ENCODE measurements around the gene ST6GAL2.

Gene ST6GAL2

DNA sequence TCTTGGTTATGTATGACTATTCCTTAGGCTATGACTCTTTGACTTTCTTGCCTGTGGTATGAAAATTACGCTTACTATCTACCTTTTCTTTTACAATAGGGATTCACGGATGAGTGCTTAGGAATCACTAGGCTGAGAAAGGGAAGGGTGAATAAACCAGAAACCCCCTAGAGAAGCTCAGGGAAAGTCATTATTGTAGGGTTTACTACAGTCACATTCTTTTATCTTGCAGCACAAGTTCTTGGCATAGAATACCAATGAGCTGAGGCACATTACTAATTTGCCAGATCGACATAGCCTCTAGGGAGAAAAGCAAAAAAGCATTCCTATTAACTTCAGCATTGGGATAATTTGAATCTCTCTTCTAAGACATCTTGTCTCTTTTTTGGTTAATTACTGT, 103.3 kb downstream of the ST6GAL2 start:
- no peak overlapping the region for H3K4me3 ChIP-seq (ENCODE audit: low read length)
- no peaks in the 10 kb centered on the region for H3K27me3 ChIP-seq (ENCODE audit: control insufficient read depth, low read length)
- no peak overlapping the region for H3K4me2 ChIP-seq (ENCODE audit: low read length)
- no peaks in the 10 kb centered on the region for H3K9me2 ChIP-seq (replicated peaks; ENCODE audit: control insufficient read depth, low read length)
- TF ChIP-seq, protein P1, sequence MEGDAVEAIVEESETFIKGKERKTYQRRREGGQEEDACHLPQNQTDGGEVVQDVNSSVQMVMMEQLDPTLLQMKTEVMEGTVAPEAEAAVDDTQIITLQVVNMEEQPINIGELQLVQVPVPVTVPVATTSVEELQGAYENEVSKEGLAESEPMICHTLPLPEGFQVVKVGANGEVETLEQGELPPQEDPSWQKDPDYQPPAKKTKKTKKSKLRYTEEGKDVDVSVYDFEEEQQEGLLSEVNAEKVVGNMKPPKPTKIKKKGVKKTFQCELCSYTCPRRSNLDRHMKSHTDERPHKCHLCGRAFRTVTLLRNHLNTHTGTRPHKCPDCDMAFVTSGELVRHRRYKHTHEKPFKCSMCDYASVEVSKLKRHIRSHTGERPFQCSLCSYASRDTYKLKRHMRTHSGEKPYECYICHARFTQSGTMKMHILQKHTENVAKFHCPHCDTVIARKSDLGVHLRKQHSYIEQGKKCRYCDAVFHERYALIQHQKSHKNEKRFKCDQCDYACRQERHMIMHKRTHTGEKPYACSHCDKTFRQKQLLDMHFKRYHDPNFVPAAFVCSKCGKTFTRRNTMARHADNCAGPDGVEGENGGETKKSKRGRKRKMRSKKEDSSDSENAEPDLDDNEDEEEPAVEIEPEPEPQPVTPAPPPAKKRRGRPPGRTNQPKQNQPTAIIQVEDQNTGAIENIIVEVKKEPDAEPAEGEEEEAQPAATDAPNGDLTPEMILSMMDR (IDR thresholded peaks at IDR 0.05; ENCODE audit: low read depth, low read length, poor library complexity, severe bottlenecking) = no peak
- TF ChIP-seq EZH2phosphoT487 (IDR thresholded peaks at IDR 0.05; ENCODE audit: borderline replicate concordance, low read length) = no peak
- no peaks in the 10 kb centered on the region for H3K4me1 ChIP-seq (ENCODE audit: control insufficient read depth, low read length)
- H4K20me1 ChIP-seq (ENCODE audit: control insufficient read depth, insufficient read depth, low read depth, low read length) = no peaks in the 10 kb centered on the region
- H3K9me3 ChIP-seq (ENCODE audit: control insufficient read depth, insufficient read depth, low read length) = no peaks in the 10 kb centered on the region
- H3K79me2 ChIP-seq (ENCODE audit: control insufficient read depth, low read length) = no peaks in the 10 kb centered on the region
- H3K27ac ChIP-seq (ENCODE audit: low read depth, low read length) = no peak overlapping the region
- H3F3A ChIP-seq (ENCODE audit: control insufficient read depth, insufficient read depth) = no peaks in the 10 kb centered on the region
- no peaks in the 10 kb centered on the region for H3K36me3 ChIP-seq (ENCODE audit: control insufficient read depth, low read length)

DNA sequence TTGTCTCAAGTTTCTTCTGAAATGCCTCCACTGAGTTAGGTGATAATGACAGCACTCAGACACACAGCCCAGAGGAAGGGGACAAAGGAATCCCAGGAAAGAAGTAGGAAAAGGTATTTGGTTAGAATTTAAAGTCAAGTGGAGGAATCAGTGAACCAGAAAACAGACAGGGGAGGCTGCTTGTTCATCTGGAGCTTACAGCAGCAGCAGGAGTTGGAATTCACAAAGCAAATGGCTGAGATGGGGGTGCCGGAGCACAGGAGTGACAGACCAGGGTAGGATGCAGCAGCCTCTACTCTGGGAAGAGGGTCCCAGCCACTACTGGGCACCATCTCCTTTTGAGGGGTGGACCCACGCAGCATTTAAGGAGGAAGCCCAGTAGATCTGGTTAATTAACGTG, 104.8 kb downstream of the ST6GAL2 start:
- no peaks in the 10 kb centered on the region for H3K27me3 ChIP-seq (ENCODE audit: control insufficient read depth, low read length)
- H3K9me3 ChIP-seq (ENCODE audit: control insufficient read depth, insufficient read depth, low read length) = no peaks in the 10 kb centered on the region
- H3K79me2 ChIP-seq (ENCODE audit: control insufficient read depth, low read length) = no peaks in the 10 kb centered on the region
- H3K36me3 ChIP-seq (ENCODE audit: control insufficient read depth, low read length) = no peaks in the 10 kb centered on the region
- H3F3A ChIP-seq (ENCODE audit: control insufficient read depth, insufficient read depth) = no peaks in the 10 kb centered on the region
- no peak overlapping the region for H3K4me3 ChIP-seq (ENCODE audit: low read length)
- H4K20me1 ChIP-seq (ENCODE audit: control insufficient read depth, insufficient read depth, low read depth, low read length) = no peaks in the 10 kb centered on the region
- no peak overlapping the region for H3K4me2 ChIP-seq (ENCODE audit: low read length)
- no peaks in the 10 kb centered on the region for H3K4me1 ChIP-seq (ENCODE audit: control insufficient read depth, low read length)
- TF ChIP-seq EZH2phosphoT487 (IDR thresholded peaks at IDR 0.05; ENCODE audit: borderline replicate concordance, low read length) = no peak
- TF ChIP-seq, protein P1 (IDR thresholded peaks at IDR 0.05; ENCODE audit: low read depth, low read length, poor library complexity, severe bottlenecking) = no peak
- H3K27ac ChIP-seq (ENCODE audit: low read depth, low read length) = no peak overlapping the region
- no peaks in the 10 kb centered on the region for H3K9me2 ChIP-seq (replicated peaks; ENCODE audit: control insufficient read depth, low read length)

DNA sequence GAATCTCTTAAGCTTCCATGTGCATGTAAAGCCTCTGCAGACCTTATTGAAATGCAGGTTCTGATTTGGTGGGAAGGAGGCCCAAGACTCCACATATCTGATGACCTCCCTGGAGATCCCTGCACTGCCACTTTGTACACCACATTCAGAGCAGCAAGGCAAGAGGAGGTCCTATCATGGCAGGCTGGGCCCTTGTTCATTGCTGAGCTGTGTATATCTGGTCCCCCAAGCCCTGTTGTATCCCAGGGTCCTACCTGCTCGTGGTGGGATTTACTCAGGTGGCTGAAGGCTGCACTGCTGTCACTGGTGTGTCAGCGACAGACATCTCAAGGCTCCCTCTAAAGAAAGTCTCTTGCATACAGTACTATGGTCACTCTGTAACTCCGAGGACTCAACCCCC, 114.2 kb downstream of the ST6GAL2 start:
- Histone ChIP-seq H3K79me2 (ENCODE audit: control insufficient read depth, low read length) (no peaks in the 10 kb centered on the region), H3K27me3 (ENCODE audit: control insufficient read depth, low read length) (no peaks in the 10 kb centered on the region), H3K4me1 (ENCODE audit: control insufficient read depth, low read length) (no peaks in the 10 kb centered on the region), H3K9me3 (ENCODE audit: control insufficient read depth, insufficient read depth, low read length) (no peaks in the 10 kb centered on the region), H4K20me1 (ENCODE audit: control insufficient read depth, insufficient read depth, low read depth, low read length) (no peaks in the 10 kb centered on the region), H3K36me3 (ENCODE audit: control insufficient read depth, low read length) (no peaks in the 10 kb centered on the region), H3K9me2 (replicated peaks; ENCODE audit: control insufficient read depth, low read length) (no peaks in the 10 kb centered on the region), H3K4me2 (ENCODE audit: low read length) (no peak overlapping the region), H3K4me3 (ENCODE audit: low read length) (no peak overlapping the region), H3K27ac (ENCODE audit: low read depth, low read length) (no peak overlapping the region), H3F3A (ENCODE audit: control insufficient read depth, insufficient read depth) (no peaks in the 10 kb centered on the region)
- TF ChIP-seq, protein P1 (IDR thresholded peaks at IDR 0.05; ENCODE audit: low read depth, low read length, poor library complexity, severe bottlenecking) = no peak
- TF ChIP-seq EZH2phosphoT487 (IDR thresholded peaks at IDR 0.05; ENCODE audit: borderline replicate concordance, low read length) = no peak

DNA sequence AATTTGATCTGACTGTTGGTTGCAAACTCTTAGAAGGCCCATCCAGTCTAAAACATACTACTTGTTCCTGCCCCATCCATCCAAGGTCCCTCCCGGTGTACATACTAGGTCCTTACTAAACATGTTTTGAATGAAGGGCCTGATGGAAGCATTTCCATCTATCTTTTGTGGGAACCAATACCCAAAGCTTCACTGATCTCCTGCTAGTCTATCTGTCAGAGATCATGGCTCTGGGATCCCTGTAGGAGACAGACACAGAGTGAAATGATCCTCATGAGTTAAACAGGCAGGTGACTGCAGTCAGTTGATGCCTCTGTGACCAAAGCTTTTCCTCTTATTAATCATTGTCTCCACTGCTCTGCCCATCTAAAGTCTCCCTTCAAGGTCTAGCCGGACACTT, 115.0 kb downstream of the ST6GAL2 start:
- H3K9me2 ChIP-seq (replicated peaks; ENCODE audit: control insufficient read depth, low read length) = no peaks in the 10 kb centered on the region
- H3K9me3 ChIP-seq (ENCODE audit: control insufficient read depth, insufficient read depth, low read length) = no peaks in the 10 kb centered on the region
- H3K27ac ChIP-seq (ENCODE audit: low read depth, low read length) = no peak overlapping the region
- no peaks in the 10 kb centered on the region for H4K20me1 ChIP-seq (ENCODE audit: control insufficient read depth, insufficient read depth, low read depth, low read length)
- H3K79me2 ChIP-seq (ENCODE audit: control insufficient read depth, low read length) = no peaks in the 10 kb centered on the region
- H3K4me3 ChIP-seq (ENCODE audit: low read length) = no peak overlapping the region
- H3K4me1 ChIP-seq (ENCODE audit: control insufficient read depth, low read length) = no peaks in the 10 kb centered on the region
- H3K36me3 ChIP-seq (ENCODE audit: control insufficient read depth, low read length) = no peaks in the 10 kb centered on the region
- TF ChIP-seq, protein P1 (IDR thresholded peaks at IDR 0.05; ENCODE audit: low read depth, low read length, poor library complexity, severe bottlenecking) = no peak
- no peak for TF ChIP-seq EZH2phosphoT487 (IDR thresholded peaks at IDR 0.05; ENCODE audit: borderline replicate concordance, low read length)
- no peak overlapping the region for H3K4me2 ChIP-seq (ENCODE audit: low read length)
- H3F3A ChIP-seq (ENCODE audit: control insufficient read depth, insufficient read depth) = no peaks in the 10 kb centered on the region
- no peaks in the 10 kb centered on the region for H3K27me3 ChIP-seq (ENCODE audit: control insufficient read depth, low read length)

All from DOHH2 (cell line).